NCI-H1436 treated with DMSO at 0.1 percent for 48 hours (cell line): ENCODE results near the gene SPCS3.
"Not testable (repeated sequence)": the region's sequence is repeated elsewhere in the genome, so short reads cannot be mapped to it uniquely, and the experiment has no call there.

Experiments
- DNase-seq: peaks from one replicate; lab custom pipeline; 2025; lab: John Stamatoyannopoulos, UW

Gene SPCS3

DNA sequence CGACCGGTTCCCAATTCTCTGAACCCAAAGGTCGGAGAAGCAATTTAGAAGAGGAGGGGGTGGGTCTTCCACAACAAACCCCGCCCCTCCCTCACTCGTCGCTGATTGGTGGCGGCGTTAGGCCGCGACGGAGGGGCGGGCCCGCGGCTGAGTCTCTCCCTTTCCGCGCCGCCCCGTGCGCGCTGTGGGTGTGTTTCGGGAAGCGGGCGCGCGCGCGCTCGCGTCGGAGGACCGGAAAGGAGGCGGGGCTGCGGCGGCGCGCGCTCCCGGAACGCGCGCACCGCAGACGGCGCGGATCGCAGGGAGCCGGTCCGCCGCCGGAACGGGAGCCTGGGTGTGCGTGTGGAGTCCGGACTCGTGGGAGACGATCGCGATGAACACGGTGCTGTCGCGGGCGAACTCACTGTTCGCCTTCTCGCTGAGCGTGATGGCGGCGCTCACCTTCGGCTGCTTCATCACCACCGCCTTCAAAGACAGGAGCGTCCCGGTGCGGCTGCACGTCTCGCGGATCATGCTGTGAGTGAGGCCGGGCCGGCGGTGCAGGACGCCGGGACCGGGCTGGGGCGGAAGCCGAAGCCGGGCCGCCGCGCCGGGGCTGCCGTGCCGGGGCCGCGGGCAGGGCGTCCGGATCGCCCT lies at the start of gene SPCS3:
Gene SPCS3 (plus strand): TSS at position 263 of the 636 bp plus-strand sequence. CDS start 111 bp downstream, at position 374.
- peak; percentile 64 for DNase-seq

GRCh38 chr4:176270669-176271068 lies 49.1 kb upstream of the SPCS3 start:
- DNase-seq = peak; percentile 21

GRCh38 chr4:176271749-176272148 lies 48.0 kb upstream of the SPCS3 start:
- no peak for DNase-seq

DNA sequence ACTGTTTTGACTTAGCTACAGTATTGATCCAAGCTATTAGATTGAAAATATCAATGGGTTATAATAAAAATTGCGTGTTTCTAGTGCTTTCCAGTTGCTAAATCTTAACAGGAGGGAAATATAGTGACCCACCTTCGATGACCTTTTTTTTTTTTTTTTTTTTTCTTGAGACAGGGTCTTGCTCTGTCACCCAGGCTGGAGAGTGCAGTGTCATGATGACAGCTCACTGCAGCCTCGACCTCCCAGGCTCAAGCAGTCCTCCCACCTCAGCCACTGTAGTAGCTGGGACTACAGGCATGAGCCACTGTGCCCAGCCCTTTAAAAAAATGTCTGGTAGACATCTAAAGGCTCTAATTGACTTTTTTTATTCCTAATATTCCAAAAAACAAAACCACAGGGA lies 47.0 kb upstream of the SPCS3 start:
- DNase-seq = no peak

- no peak for DNase-seq
Observed at GRCh38 chr4:176273736-176274135, 46.0 kb upstream of the SPCS3 start.

DNA sequence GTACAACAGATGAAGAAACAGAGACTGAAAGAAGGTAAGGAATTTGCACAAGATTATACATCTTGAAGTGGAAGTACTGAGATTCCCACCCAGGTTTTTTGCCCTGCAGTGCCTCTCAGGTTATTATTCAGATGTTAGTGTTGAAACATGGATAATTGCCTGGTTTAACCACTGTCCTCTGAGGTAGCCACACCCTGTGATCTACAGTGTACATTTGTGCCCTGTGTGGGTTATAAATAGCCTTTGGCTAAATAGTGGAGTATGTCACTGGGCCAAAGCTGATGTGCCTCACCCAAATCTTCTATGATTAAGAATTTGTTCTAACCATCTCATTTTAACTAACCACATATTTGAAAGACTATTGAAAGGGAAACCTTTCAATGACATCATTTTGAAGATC lies 45.3 kb upstream of the SPCS3 start:
- DNase-seq = no peak

GRCh38 chr4:176276710-176277109 lies 43.1 kb upstream of the SPCS3 start:
- DNase-seq = no peak

DNA sequence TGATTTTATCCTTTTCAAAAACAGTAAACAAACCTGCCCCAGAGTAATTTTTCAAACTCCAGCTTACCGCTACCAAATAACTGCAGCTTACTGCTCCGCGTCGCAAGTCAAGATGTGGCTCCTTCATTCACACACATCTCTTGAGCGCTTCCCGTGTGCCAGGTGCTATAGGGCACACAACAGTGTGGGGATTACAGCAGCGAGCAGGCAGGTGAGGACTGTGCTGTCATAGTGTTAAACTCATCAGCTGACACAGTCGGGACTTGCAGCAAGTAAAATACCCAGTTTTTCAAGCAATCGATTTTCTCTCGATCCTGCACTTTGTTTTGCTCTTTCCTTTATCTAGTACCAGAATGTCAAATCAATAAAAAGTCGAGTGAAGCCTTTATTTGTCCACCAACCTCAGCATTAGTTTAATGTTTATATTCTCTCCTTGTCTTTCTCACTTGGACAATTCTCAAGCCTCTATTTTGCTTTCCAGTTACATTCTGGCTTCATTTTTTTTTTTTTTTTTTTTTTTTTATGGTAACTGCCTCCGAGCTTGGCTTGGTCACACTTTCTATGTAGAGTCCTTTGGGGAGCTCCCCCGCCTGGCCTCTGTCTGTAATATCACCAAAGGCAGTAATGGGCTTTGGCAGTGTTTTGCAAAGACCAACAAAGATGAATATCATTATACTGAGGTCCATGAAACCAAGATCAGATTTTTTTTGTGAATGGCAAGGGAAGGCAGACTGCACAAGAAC lies 42.4 kb upstream of the SPCS3 start:
- DNase-seq = peak; percentile 7

DNA sequence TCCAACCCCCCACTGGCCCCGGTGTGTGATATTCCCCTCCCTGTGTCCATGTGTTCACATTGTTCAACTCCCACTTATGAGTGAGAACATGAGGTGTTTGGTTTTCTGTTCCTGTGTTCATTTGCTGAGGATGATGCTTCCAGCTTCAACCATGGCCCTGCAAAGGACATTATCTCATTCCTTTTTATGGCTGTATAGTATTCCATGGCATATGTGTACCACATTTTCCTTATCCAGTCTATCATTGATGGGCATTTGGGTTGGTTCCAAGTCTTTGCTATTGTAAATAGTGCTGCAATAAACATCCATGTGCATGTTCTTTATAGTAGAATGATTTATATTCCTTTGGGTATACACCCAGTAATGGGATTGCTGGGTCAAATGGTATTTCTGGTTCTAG lies 40.2 kb upstream of the SPCS3 start:
- not testable (repeated sequence) for DNase-seq

- no peak for DNase-seq
Observed at GRCh38 chr4:176286728-176287127, 33.0 kb upstream of the SPCS3 start.

DNA sequence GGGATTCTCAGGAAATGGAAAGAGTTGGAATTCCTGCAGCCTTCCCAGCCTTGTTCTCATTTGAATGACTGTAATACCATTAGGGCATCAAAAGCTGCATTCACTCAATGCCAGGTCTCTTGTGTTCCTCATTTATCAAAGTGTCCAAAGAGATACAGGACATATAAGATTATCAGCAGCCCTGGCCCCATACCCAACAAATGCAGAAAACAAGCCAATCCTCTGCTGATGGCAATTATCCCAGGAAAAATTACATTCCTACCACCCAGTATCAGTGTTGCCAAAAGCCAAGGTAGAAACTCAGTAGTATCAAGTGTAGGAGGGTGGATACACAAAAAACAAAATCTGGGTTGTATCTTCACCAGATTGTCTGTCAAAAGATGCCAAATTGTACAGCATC lies 32.2 kb upstream of the SPCS3 start:
- no peak for DNase-seq

DNA sequence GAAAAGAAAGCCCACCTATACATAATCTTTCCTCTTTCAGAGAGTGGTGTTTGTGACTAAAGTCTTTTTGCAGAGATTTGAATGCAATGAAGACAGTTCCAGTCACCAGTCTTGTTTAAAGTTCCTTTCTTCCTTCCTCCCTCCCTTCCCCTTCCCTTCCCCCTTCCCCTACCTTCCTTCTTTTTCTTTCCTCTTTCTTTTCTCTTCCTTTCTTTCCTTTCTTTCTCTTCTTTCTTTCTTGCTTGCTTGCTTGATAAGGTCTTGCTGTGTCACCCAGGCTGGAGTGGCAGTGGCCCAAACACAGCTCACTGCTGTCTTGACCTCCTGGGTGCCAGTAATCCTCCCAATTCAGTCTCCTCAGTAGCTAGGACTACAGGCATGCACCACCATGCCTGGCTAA lies 31.7 kb upstream of the SPCS3 start:
- DNase-seq = no peak

DNA sequence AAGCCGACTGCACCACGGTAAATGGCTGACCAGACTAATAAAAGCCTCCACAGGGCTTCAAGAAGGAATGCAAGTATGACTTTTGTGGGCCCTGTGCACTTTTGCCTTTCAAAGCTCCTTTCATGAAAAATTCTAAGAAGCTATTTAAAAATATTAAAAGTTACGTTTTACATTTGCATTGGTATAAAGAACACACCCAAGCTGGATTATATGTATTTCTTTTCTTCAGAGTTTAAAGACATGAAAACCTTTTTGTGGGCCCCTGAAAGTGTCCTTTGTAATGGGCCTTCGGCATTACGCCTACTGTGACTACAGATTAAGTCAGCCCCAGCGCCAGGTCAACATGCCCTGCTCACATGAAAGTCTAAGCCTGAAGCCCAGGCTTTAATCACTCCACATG lies 30.2 kb upstream of the SPCS3 start:
- no peak for DNase-seq

DNA sequence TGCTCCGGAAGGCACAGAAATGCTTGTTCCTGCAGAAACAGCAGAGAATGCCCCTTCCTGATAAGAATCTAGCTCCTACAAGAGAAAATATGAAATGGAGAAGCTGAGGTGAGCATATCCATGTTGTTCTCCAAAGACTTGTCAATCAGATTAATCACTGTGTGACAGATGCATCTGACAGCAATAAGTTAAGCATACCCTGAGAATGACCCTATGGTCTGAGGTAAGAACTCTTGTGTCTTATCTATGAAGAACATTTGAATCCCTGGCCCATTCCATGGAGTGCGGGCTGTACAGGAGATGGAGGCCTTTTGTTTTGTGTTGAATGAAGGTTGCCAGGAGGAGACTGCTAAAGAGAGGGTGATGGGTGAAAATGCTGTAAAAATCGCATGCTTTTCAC lies 29.2 kb upstream of the SPCS3 start:
- no peak for DNase-seq

GRCh38 chr4:176291748-176292147 lies 28.0 kb upstream of the SPCS3 start:
- DNase-seq = no peak

- DNase-seq = no peak
Observed at GRCh38 chr4:176292920-176293319, 26.8 kb upstream of the SPCS3 start.

DNA sequence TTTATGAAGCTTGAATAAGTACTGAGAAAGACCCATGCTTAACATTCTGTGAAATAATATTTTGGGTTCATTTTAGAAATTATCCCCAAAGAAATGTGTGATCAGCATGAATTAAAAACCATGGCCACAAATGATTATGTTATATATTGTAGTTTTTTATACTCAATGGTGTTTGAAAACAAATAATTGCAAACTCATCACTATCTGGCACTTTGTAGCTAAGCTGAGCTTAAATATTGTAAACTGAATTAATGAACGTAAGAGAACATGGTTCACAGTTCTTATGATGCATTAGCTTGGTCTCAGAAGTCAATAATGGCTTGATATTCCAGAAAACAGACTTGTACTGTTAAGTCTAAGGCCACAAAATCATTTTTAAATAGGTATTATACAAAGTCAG lies 26.1 kb upstream of the SPCS3 start:
- DNase-seq = no peak

GRCh38 chr4:176295907-176296306 lies 23.9 kb upstream of the SPCS3 start:
- not testable (repeated sequence) for DNase-seq

DNA sequence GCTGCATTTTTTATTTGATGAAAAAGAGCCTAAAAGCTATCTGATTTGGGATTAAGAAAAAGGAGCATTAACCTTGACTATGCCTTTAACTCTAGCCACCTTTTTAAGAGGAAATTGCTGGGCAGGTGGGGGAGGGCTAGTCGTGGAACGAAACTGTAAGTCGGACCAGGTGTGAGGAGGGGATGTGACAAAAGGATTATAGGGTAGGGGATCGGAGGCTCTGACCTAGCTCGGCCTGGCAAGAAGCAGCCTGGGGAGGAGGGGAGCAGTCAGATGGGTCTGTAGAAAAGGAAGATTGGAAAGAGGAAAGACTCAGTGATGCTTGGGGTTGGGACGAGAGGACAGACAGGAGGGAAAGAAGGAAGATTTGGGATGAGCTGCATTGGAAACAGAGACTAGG lies 21.1 kb upstream of the SPCS3 start:
- no peak for DNase-seq

- no peak for DNase-seq
Observed at GRCh38 chr4:176300036-176300435, 19.7 kb upstream of the SPCS3 start.

DNA sequence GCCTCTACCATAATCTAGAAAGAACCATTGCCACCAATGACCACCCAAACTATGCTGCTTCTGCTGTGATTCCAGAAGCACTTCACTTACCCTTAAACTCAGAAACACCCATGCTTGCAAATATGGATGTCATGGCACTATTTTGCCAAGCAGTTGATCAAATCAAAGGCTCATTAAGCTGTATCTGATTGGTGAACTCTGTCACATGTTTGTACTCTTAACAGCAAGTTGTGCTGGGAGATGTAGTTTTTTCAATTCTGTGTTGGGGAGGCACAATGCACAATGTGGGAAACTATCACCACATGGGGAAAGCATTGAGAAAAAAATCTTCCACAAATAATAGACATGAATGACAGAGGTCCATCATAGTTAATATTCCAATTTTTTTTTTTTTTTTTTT lies 19.2 kb upstream of the SPCS3 start:
- no peak for DNase-seq

DNA sequence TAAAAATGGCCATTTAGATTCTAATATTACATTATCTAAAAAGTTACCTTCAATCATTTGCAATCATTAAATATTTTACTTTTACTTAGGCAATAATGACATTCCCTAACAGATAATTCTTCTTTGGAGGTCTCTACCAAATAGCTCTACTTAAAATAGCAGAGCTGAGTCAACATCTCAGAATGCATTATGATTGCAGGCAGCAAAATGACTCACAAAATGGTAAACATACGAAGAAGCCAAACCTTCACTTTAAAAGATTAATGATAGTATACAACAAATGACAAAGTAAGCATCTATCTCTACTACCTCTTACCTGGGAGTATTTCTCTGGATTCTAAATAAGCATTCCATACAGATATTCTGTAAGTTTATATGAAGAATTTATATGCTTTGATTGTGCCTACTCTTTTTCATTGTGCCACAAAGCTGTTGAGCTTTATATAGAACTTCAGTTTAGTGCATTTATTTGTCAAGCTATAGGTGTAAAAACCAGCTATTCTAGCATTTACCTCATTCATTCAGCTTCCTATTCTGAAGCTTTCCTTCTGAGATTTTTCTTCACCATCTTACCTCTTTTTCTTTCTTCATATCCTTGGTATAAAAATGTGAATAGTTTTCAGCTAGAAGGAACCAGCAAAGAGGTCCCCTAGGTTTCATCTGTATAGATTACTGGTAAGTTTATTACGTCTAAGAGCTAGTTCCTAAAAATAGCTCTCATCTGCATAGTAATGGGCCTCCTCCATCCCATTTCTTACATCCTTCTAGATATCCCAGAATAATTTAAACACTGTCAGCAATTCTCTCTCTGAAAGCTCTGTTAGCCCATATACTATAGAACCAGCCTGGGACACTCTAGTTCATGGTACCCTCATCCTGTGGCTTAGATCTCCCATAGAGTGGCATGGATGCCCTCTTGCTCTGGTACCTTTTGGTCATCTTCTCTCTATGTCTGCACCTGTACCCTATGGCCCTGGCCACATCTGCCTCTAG lies 17.2 kb upstream of the SPCS3 start:
- DNase-seq = no peak

DNA sequence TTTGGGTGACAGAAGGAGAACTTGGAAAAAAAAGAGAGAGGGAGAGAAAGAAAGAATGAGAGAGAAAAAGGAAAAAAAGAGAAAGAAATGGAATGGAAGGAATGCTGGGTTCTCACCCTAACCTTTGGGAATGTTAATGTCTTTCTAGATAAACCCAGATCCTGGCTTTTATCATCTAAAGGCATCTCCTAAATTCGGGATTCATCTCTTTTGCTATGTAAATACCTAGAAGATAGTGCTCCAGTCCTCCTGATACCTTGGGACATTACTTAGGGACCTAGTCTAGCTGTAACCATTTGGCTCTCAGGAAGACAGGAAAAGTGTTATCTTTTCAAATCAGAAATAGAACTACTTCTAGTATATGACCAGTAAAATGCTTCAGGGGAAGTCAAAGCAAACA lies 15.8 kb upstream of the SPCS3 start:
- no peak for DNase-seq
